Tibial nerve (tissue), 4 donors: ENCODE data around the gene WDFY3. TPM values are rescaled to one million over a fixed set of nuclear protein-coding genes. Genes with fewer than 3 reads are reported as not detected.

ENCODE experiments used
- DNase-seq, 2 donors: peaks; one replicate each; pipeline ENCODE4 v3.0.0-alpha.2; 2019; ENCODE audit warnings: low spot score in 2 of 2
- H3K27ac ChIP-seq, 4 donors: fragments of 200-600 bp; sonication (generic) in 3 of 4; one replicate each; pipeline ENCODE4 v1.5.1; 2017 to 2019; ENCODE audit warnings: mild to moderate bottlenecking in 1 of 4
- H3K27me3 ChIP-seq, 2 donors: fragments of 200-600 bp; sonication (generic) in 1 of 2; one replicate each; pipeline versions ENCODE4 v1.5.1 to v1.6.0; 2017 to 2019
- H3K36me3 ChIP-seq, 3 donors: fragments of 200-600 bp; sonication (generic); one replicate each; pipeline ENCODE4 v1.5.1; 2018 to 2019
- H3K4me1 ChIP-seq, 4 donors: fragments of 200-600 bp; sonication (generic) in 3 of 4; one replicate each; pipeline ENCODE4 v1.5.1; 2017 to 2019
- H3K4me3 ChIP-seq, 4 donors: fragments of 200-600 bp; sonication (generic) in 3 of 4; one replicate each; pipeline ENCODE4 v1.5.1; 2017 to 2019; ENCODE audit warnings: mild to moderate bottlenecking in 1 of 4, moderate library complexity in 1 of 4
- H3K9me3 ChIP-seq, 4 donors: fragments of 200-600 bp; sonication (generic) in 3 of 4; one replicate each; pipeline ENCODE4 v1.5.1; 2017 to 2019
- EP300 ChIP-seq, 2 donors: sonication (generic); formaldehyde crosslinking; IDR thresholded peaks; one replicate each; pipeline ENCODE4 v1.6.1; 2017; ENCODE audit warnings: antibody characterized with exemption in 2 of 2, mild to moderate bottlenecking in 1 of 2
- POLR2A ChIP-seq, 2 donors: fragments of 450-650 bp; IDR thresholded peaks; one replicate each; pipeline ENCODE4 v1.6.1; 2017; ENCODE audit warnings: antibody characterized with exemption in 2 of 2, mild to moderate bottlenecking in 2 of 2, moderate library complexity in 2 of 2
- WGBS, 2 donors: methylation state at CpG; one replicate each; pipeline ENCODE4 v1.1.5; 2018; 5-methylcytosine and 5-hydroxymethylcytosine counted together
- total RNA-seq, 4 donors: library from RNA; depleted of rRNA; stranded (reverse); fragments of >200 nt; gene quantifications; one replicate each; pipeline ENCODE4 v1.1.0, GENCODE V29; 2016
- TF ChIP-seq, protein P1 (sequence below), 5 experiments: fragments of 200-600 bp in 3 of 5; fragments of 450-650 bp in 2 of 5; sonication (generic) in 3 of 5; IDR thresholded peaks; one replicate each; pipeline ENCODE4 v1.5.1; 2016 to 2019; ENCODE audit warnings: antibody characterized with exemption in 5 of 5, mild to moderate bottlenecking in 3 of 5, moderate library complexity in 2 of 5

Gene WDFY3
- total RNA-seq, 4 donors from 2014 or later = 79.4 to 172 (median 116) TPM

DNA sequence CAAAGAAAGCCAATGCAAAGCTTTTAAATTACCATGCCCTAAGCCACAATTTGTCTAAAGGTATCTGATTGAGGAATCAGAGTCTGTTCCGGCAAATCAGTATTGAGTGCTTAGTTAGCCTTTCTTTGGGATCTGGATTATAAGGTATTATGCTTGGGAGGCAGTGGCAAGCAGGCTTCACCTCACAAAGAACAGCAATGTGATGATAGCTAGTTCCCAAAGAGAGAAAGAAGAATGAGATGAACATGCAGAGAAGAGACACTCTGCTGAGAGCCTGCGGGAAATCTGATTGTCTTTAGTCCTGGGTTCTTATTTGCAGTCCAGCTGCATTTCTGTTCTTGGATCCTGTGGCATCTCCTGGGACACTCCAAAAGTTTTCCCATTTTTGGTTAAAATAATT, 35.2 kb downstream of the WDFY3 start:
- WGBS, 2 donors = 69 to 75% methylated on average over 2 of the region's 2 CpGs

GRCh38 chr4:84928089-84928488, 38.4 kb downstream of the WDFY3 start:
- no peak overlapping the region for H3K4me3 ChIP-seq
- peaks cover 0 to 34% (median 0%) of the 10 kb centered on the region in 4 donors for H3K4me1 ChIP-seq
- 89 to 90% methylated on average over 5 of the region's 5 CpGs for WGBS, 2 donors
- DNase-seq = no peak
- no peak overlapping the region for H3K27ac ChIP-seq
- no peaks in the 10 kb centered on the region for H3K27me3 ChIP-seq
- TF ChIP-seq, protein P1, sequence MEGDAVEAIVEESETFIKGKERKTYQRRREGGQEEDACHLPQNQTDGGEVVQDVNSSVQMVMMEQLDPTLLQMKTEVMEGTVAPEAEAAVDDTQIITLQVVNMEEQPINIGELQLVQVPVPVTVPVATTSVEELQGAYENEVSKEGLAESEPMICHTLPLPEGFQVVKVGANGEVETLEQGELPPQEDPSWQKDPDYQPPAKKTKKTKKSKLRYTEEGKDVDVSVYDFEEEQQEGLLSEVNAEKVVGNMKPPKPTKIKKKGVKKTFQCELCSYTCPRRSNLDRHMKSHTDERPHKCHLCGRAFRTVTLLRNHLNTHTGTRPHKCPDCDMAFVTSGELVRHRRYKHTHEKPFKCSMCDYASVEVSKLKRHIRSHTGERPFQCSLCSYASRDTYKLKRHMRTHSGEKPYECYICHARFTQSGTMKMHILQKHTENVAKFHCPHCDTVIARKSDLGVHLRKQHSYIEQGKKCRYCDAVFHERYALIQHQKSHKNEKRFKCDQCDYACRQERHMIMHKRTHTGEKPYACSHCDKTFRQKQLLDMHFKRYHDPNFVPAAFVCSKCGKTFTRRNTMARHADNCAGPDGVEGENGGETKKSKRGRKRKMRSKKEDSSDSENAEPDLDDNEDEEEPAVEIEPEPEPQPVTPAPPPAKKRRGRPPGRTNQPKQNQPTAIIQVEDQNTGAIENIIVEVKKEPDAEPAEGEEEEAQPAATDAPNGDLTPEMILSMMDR (IDR thresholded peaks at IDR 0.05) = no peak
- no peak for TF ChIP-seq POLR2A (IDR thresholded peaks at IDR 0.05)
- no peak for TF ChIP-seq EP300 (IDR thresholded peaks at IDR 0.05)
- no peaks in the 10 kb centered on the region for H3K9me3 ChIP-seq
- peaks cover 0 to 32% (median 0%) of the 10 kb centered on the region in 3 donors for H3K36me3 ChIP-seq

More for the DNA sequence above, 35.2 kb downstream of the WDFY3 start:
- Histone ChIP-seq H3K27ac (no peak overlapping the region), H3K4me3 (no peak overlapping the region), H3K4me1 (peaks cover 0 to 14% (median 0%) of the 10 kb centered on the region in 4 donors), H3K9me3 (no peaks in the 10 kb centered on the region), H3K27me3 (no peaks in the 10 kb centered on the region), H3K36me3 (peaks cover 0 to 32% (median 0%) of the 10 kb centered on the region in 3 donors)
- TF ChIP-seq, protein P1 (IDR thresholded peaks at IDR 0.05) = no peak
- TF ChIP-seq EP300 (IDR thresholded peaks at IDR 0.05) (no peak), POLR2A (IDR thresholded peaks at IDR 0.05) (no peak)
- no peak for DNase-seq

GRCh38 chr4:84927428-84927827, 39.1 kb downstream of the WDFY3 start:
- H3K27ac ChIP-seq = no peak overlapping the region
- TF ChIP-seq, protein P1 (IDR thresholded peaks at IDR 0.05) = no peak
- no peak for TF ChIP-seq EP300 (IDR thresholded peaks at IDR 0.05)
- TF ChIP-seq POLR2A (IDR thresholded peaks at IDR 0.05) = no peak
- H3K36me3 ChIP-seq = peaks cover 0 to 32% (median 0%) of the 10 kb centered on the region in 3 donors
- H3K9me3 ChIP-seq = no peaks in the 10 kb centered on the region
- WGBS, 2 donors = 80 to 82% methylated on average over 2 of the region's 2 CpGs
- no peak for DNase-seq
- peaks cover 0 to 33% (median 0%) of the 10 kb centered on the region in 4 donors for H3K4me1 ChIP-seq
- H3K27me3 ChIP-seq = no peaks in the 10 kb centered on the region
- H3K4me3 ChIP-seq = no peak overlapping the region

DNA sequence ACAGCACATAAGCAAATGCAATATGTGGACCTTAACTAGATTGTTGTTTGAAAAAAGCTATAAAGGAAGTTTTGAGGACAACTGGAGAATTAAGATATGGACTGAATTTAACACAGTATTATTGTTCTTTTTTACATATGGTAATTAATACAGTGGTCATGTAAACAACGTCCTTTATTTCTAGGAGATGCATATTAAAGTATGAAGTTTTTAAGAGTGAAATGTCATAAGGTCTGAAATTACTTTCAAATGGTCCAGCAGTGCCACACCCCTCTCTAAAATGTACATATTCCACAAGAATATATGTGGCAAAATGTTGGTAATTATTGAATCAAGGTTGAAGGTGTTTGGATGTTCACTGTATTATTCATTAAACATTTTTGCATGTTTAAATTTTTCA, 40.9 kb downstream of the WDFY3 start:
- TF ChIP-seq EP300 (IDR thresholded peaks at IDR 0.05) (no peak), POLR2A (IDR thresholded peaks at IDR 0.05) (no peak)
- TF ChIP-seq, protein P1 (IDR thresholded peaks at IDR 0.05) = no peak
- Histone ChIP-seq H3K27me3 (no peaks in the 10 kb centered on the region), H3K4me3 (no peak overlapping the region), H3K36me3 (peaks cover 0 to 30% (median 0%) of the 10 kb centered on the region in 3 donors), H3K4me1 (peaks cover 0 to 32% (median 0%) of the 10 kb centered on the region in 4 donors), H3K27ac (no peak overlapping the region), H3K9me3 (no peaks in the 10 kb centered on the region)
- 48 to 55% methylated on average over 1 of the region's 1 CpG for WGBS, 2 donors
- no peak for DNase-seq

- H3K4me1 ChIP-seq = peaks cover 0 to 36% (median 0%) of the 10 kb centered on the region in 4 donors
- TF ChIP-seq EP300 (IDR thresholded peaks at IDR 0.05) (no peak), POLR2A (IDR thresholded peaks at IDR 0.05) (no peak)
- TF ChIP-seq, protein P1 (IDR thresholded peaks at IDR 0.05) = no peak
Observed at GRCh38 chr4:84924434-84924833, 42.1 kb downstream of the WDFY3 start.

More at GRCh38 chr4:84924434-84924833, 42.1 kb downstream of the WDFY3 start:
- Histone ChIP-seq H3K4me3 (no peak overlapping the region), H3K36me3 (peaks cover 0 to 20% (median 0%) of the 10 kb centered on the region in 3 donors), H3K27ac (no peak overlapping the region), H3K9me3 (no peaks in the 10 kb centered on the region), H3K27me3 (no peaks in the 10 kb centered on the region)
- DNase-seq = no peak
- WGBS, 2 donors = 50 to 55% methylated on average over 1 of the region's 1 CpG
